NCI-H526 (cell line): Measurements from ENCODE around the gene RET.
"Not testable (repeated sequence)": the region's sequence is repeated elsewhere in the genome, so short reads cannot be mapped to it uniquely, and the experiment has no call there.

ENCODE experiments used
- DNase-seq, 2 experiments: peaks; one replicate each; lab custom pipeline; 2025; lab: John Stamatoyannopoulos, UW

Gene RET

DNA sequence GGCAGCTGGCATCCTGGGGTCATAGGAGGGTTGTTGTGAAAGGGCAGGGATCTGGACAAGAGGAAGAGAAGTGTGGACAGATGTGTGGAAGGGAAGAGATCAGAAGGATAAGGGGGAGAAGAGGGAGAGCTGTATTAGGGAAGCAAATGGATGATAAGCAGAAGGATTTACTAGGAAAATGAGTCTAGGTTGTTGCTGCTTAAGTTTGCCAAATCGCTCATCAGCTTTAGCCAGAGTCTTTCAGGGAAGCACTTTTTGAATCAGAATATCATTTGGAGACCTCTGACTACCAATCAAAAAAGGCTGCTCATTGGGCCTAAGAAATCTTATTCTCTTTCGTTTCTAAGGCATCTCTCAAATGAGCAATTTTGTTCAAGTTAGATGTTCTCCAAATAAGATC lies 58.8 kb downstream of the RET start:
- no peak for DNase-seq

DNA sequence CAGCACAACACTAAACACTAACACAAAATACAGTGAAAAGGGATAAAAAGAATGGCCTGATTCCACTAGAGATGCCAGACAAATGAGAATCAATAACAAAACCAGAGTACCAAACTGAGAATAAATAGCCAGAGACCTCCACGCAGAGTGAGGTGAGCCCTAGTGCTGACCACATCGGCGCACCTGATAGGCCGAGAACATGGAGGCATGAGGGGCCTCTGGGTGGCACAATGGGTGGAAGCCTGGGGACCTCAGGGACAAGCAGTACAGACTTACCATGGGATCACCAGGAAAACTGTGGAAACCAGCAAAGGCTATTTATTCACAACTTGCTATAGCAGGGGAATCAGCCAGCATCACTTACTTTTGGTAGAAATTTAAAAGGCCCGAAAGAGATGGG lies 59.6 kb downstream of the RET start:
- DNase-seq = no peak

DNA sequence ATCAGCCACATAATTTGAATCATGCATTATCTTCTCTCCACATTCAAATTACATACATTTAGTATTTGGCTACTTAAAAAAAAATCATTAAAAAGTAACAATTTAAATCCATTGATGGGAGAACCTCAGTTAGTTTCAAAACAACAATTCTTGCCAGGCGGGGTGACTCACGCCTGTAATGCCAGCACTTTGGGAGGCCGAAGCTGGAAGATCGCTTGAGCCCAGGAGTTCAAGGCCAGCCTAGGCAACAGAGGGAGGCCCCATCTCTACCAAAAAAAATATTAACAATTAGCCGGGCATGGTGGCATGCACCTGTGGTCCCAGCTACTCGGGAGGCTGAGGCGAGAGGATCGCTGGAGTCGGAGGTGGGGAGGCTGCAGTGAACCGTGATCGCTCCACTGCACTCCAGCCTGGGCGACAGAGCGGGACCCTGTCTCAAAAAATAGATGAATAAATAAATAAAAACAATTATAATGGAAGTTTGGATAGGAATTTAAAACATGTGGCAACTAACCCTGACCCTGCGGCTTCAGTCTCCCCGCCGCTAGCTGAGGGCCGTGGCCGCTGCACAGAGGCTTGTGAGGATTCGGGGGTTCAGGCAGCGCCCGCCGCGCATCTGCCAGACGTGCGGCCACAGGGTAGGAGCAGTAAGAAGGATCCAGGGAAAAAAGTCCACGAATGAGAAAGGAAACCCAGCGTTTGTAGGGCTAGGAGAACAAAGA lies 60.3 kb downstream of the RET start:
- DNase-seq = no peak

DNA sequence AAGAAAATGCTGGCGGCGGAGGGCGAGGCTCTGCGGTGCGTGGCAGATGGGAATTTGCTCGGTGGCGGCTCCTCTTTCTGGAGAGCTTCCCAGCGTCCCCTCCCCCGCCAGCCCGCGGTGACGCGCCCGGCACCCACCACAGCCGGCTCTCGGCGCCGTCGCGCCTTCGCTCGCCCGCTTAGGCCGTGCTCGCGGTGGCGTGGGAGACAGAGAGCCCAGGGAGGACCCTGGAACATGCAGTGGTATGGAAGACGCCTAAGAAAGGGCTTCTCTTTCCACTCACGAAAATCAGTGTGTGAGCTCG lies 60.8 kb downstream of the RET start:
- DNase-seq = peak in 1 of 2 experiments; percentile 40

DNA sequence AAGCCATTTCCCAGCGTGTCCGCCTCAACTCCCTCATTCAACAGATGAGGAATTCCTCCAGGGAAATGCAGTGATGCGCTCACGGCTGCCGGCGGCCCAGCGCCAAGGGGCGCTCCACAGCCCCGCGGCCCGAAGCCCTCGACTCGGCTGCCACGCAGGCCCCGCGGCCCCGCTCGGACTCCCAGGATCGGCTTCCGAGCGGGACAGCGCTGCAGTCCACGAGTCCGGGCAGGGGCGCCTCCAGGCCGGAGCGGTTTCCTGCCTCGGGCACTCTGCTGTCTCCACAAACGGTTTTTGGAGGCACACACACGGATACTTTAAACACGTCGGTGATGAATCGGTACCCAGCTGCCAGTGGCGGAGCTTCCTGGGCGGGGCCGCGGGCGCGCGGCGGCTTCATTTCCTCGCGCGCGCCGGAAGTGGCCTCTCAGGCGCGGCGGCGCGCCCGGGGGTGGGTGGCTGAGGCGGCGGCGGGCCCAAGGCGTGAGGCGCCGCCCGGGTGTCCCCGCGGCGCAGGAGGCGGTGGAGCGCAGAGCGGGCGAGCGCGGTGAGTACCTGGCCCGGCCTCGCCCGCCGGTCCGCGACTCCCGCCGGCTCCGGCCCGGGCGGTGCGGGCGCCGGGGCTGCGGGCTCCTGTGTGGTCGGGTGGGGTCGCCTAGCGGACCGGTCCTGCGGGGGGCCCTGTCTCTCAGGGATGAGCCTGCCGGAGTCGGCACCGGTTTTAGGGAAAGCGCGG lies 61.3 kb downstream of the RET start, which contains the start of gene CSGALNACT2:
Gene CSGALNACT2, plus strand, starts transcription at position 425 of the 736 bp plus-strand sequence. CDS start 16,705 bp downstream, outside the sequence.
- DNase-seq = peak in 1 of 2 experiments; percentile 84

DNA sequence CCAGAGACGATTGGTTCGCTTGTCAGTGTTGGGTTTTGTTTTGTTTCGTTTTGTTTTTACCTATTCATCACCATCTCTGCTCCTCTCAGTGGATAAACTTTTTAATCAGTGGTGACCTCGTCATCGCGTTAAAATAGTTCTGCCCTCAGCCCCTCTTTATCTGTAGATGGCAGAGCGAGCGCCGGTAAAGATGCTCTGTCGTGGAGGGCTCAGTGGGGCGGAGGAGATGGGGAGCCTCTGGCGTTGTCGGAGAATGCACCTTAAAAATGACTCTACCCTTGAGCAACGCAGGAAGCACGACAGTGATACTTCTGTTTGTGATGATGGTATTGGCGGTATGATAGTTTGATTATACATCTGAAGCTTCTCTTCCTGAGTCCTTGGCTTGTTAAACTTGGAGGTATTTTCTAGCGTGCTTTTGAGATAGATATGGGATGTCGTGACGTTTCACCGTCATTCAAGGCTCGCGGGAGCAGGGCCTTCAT lies 61.9 kb downstream of the RET start:
- peak in 1 of 2 experiments; percentile 39 for DNase-seq

DNA sequence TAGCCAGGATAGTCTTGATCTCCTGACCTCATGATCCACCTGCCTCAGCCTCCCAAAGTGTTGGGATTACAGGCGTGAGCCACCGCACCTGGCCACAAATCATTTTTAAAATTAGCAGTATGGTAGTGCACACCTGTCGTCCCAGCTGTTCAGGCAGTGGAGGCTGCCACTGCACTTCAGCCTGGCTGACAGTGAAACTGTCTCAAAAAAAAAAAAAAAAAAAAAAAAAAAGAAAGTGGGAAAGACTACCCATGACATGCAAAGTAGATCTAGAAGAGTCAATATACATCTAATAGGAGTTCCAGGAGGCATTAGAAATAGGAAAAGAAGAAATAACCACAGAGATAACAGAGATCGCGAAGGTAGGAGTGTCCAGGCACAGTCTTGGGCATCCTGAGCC lies 64.6 kb downstream of the RET start:
- DNase-seq = no peak

DNA sequence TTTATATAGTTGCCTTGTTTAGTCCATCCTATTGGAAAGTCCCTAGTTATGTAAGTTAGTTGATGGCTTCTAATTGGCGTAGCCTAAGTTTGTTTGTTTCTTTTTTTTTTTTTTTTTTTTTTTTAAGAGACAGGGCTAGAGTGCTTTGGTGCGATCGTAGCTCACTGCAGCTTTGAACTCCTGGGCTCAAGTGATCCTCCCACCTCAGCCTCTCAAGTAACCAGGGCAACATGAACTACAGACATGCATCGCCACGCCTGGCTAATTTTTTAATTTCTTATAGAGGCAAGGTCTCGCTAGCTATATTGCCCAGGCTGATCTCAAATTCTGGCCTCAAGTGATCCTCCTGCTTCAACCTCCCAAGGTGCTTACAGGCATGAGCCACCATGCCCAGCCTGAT lies 68.4 kb downstream of the RET start:
- DNase-seq = no peak

DNA sequence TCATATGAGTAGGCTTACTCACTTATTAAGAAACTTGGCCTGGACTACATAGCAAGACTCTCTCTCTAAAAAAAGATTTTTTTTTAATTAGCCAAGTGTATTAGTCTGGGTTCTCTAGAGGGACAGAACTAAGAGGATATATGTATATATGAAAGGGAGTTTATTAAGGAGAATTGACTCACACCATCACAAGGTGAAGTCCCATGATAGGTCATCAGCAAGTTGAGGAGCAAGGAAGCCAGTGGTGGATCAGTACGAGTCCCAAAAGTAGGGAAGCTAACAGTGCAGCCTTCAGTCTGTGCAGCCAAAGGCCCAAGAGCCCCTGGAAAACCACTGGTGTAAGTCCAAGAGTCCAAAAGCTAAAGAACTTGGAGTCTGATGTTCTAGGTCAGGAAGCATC lies 69.1 kb downstream of the RET start:
- not testable (repeated sequence) for DNase-seq

DNA sequence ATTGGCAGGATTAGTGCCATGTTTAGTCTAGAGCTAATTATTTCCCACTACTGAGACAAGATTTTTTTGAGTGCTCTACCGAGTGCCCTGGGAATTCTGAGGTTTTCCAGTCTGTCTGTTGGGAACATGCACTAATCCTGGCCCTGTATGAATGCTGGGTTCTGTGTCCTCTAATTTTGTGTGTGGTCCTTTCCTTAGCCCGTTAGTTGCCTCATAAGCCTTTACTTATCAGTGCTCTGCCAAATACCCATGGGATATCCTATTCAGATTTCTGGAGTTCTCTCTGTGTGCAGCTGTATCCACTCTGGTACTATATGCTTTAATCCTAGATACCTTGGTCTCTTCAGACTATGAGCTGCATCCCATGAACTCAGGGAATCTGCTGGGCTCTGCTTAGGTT lies 74.5 kb downstream of the RET start:
- no peak for DNase-seq

DNA sequence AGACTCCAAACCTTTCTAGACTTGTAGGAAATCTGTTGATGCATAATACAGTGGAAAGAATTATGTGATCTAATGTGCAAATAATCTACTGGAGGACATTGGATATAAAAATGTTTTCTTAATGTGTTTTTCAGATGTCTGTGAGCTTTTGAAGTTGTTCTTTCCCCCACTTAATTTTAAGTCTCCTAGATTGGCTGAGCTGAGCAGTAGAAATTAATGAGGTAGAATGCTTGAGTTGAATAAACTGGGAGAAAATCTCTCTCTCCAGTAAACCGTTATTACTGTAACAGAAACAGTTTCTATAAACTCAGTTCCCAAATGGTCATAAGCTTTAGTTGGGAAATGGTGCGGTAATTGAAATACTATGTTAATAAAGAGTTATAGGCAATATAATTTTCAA lies 77.0 kb downstream of the RET start:
- no peak for DNase-seq

DNA sequence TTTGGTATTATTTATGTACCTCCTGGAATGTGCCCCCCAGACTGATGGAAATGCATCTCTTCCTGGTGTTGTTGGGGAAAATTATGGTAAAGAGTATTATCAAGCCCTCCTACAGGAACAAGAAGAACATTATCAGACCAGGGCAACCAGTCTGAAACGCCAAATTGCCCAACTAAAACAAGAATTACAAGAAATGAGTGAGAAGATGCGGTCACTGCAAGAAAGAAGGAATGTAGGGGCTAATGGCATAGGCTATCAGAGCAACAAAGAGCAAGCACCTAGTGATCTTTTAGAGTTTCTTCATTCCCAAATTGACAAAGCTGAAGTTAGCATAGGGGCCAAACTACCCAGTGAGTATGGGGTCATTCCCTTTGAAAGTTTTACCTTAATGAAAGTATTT lies 78.4 kb downstream of the RET start:
- no peak for DNase-seq

DNA sequence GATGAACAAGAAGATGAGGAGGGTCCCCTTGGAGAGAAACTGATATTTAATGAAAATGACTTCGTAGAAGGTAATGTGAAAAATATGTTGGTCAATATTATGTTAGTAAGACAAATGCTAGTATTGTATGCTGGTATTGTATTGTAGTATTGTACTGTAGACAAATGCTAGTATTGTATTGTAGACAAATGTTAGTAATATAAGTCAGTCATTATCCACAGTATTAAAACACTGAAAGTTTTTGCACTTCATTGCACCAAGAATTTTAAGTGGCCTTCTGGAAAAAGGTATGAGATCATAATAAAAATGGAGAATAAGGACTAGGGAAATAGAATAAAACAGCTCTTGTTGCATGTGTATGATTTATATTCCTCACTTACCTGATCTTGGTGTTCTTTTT lies 78.9 kb downstream of the RET start:
- DNase-seq = no peak

DNA sequence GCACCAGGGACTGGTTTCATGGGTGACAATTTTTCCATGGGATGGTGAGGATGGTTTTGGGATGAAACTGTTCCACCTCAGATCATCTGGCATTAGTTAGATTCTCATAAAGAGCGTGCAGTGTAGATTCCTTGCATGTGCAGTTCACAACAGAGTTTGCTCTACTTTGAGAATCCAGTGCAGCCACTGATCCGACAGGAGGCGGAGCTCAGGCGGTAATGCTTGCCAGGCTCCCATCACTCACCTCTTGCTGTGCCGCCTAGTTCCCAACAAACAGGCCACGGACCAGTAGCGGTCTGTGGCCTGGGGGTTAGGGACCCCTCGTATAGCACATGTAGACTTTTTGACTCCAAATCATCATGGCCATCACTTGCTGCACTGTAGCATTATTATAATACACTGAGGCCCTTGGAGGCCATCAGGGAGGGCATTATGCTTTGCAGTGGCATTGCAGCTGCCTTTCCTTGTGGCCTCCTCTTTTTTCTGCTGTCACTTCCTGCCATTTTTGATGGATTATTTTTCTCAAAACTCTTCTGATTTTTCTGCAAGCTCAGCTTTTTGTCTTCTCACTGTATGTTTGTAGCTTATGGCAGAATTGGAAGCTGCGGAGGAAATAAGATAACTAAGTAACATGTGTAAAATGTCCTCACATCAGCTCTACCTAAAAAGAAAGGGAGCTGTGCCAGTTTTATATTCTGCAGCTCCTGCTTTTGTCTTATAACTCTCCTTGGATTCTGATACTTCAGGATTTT lies 79.9 kb downstream of the RET start:
- no peak for DNase-seq

DNA sequence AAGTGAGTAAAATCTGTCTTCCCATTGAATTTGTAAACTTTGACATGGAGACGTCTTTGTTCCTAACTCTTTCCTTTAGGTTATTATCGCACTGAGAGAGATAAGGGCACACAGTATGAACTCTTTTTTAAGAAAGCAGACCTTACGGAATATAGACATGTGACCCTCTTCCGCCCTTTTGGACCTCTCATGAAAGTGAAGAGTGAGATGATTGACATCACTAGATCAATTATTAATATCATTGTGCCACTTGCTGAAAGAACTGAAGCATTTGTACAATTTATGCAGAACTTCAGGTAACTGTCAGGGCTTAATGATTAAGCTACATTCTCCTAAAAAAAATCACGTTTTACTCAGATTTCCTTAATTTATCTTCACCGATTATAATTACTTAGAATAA lies 81.8 kb downstream of the RET start:
- no peak for DNase-seq

DNA sequence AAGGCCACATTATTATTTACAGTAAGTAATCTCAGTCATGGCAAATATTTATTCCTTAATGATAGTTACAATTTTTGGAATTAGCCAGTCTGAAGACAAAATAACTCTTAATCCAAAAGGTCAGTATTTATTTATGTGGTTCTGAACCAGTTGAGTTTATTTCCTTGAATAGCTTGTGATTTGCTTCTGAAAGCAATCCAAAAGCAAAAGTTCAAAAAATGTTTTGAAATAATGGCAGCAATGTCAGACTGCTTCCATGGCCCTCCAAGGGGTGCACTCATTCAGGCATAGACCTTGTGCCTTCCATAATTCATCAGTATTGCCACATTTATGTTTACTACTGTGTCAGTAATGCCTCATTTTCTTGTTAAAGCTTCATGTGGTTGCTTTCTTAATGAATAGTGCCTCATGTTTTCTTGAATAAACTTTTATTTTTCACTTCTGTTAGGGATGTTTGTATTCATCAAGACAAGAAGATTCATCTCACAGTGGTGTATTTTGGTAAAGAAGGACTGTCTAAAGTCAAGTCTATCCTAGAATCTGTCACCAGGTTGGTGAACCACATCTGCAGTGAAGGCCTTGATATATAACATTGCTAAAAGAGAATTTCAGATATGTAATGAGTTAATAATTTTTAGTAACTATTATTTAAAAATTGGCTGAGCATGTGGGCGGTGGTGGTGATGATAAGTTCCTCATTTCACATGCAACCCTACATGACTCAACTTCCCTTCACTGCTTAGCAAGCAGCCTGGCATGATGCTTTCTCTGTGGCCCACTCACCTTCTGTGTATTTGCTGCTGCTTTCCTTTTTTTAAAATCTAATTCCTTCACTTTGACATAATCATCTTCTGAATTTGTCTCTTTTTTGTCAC lies 83.4 kb downstream of the RET start:
- DNase-seq = no peak

DNA sequence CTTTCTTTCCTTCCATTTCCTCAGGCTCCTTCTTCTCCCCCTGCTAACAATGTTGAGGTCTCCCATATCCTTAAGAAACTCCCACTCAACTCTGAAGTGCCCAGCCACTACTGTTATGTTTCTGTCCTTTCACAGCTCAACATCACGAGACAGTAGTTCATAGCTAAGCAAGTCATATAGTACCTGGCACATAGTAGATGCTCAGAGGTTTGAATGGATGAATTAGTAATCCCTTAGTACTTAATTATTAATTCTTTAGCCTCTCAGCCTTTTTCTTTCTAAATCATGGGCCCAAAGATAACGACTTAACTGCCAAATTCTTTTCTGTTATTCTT lies 84.0 kb downstream of the RET start:
- DNase-seq = no peak

DNA sequence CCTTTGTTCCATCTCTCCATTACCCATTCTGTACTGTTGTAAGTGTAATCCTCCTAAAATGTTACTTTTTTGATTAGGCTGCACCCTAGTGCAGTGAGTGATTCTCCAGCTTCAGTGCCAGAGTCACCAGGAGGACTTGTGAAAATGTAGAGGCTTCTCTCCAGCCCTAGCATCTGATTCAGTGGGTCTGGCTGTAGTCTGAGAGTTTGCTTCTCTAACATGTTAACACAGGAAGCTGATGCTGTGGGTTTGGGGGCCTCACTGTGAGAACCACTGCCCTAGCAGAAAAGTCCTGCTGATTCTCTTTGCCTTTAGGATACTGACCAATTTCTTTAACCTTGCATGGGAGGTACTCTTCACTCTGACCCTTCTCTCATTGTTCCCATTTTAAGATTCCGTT lies 85.7 kb downstream of the RET start:
- no peak for DNase-seq

DNA sequence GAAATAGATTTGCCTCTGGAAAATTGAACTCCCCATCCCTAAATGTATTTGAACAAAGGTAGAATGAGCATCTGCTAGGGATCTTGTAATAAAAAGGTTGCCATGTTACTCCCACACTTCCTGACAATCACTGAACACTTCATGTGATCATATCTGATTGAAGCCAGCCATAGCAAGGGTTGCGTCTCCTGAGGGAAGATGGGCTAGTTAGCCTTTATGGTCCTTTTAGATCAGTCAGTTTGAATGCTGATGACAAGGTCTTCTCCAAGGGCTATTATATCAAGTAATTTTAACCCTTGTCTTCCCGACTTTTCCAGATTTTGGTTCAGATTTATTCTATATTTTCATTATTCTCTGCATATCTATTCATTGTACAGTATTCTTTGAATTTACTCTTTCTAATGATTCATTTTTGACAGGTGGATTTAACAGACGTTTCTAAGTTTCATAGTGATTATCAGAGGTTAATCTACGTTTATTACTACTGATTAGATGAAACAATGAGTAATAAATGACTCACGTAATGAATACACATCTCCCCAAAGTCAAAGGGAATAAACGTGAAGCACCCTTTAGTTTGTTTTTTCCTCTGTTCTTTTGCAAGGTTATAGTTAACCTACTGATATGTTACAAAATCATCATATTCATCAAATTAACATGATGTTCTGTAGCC lies 89.5 kb downstream of the RET start:
- DNase-seq = no peak

DNA sequence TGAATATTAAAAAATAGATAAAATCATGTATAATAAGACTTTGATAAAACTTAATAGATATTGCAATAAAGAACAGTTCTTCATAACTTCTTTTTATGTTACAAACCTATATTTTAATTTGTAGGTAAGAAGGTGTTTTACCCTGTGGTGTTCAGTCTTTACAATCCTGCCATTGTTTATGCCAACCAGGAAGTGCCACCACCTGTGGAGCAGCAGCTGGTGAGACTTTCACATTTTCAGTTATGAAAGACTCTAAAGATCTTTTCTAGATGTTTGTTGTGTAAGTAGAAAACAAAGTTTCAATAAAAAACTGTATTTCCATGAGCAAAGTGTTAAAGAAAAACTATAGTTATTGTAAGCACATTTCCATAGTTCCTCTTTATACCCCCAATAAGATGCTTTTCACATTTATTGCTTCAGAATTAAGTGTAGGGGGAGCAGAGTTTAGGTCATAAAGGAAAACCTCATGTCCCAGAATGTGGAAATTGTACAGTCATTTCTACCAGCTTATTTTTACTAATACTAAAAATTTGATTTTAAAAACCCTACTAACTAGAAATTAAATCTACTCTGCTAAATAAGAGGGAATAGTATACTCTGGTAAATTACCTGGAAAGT lies 90.1 kb downstream of the RET start:
- DNase-seq = no peak

DNA sequence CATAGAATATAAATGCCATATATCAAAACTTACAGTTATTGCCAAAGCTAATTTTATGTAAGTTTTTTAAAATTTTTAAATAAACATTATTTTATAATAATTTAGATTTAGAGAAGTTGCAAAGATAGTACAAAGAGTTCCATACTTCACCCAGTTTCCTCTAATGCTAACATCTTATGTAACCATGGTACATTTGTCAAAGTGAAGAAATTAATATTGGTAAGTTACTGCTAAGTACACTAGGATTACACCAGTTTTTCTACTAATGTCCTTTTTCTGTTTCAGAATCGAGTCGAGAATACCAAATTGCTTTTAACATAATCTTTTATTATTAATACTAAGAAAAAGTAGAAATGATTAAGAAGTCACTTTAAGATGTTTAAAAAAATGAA lies 90.6 kb downstream of the RET start:
- DNase-seq = no peak
